Measurements from ENCODE around the gene OR5H2.
"Not testable (repeated sequence)": the region's sequence is repeated elsewhere in the genome, so short reads cannot be mapped to it uniquely, and the experiment has no call there.

OR5H2 gene

DNA sequence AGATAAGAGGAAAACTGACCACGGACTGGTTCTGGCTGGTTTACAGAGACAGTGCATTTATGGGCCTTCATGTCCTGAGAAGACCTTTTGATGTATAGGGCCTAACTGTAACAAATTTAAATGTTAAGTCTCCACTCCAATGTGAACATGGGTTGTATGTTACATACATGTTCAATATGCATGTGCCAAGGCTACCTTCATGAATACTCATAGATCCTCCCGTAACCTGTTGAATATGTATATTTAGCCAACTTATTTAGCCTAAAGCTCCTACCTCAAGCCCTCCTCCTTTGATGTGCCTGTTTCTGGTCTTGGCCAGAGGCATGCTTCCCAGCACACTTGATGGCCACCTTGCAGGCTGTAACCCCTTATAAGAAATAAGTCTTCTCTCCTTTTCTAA is at the start of gene OR5H2:
Gene OR5H2 (plus strand): TSS at position 301 of the 400 bp plus-strand sequence. CDS start 398 bp downstream, outside the sequence.
- DNase-seq = no peak

DNA sequence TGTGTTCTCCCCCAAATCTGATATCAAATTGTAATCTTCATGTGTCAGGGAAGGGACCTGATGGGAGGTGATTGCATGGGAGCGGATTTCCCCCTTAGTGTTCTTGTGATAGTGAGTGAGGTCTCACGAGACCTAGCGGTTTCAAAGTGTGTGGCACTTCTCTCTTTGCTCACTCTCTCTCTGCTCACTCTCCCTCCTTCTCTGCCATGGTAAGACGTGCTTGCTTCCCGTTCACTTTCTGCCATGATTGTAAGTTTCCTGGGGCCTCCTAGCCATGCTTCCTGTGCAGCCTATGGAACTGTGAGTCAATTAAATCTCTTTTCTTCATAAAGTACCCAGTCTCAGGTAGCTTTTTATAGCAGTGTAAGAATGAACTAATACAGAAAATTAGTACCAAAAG is 48.8 kb upstream of the OR5H2 start:
- DNase-seq = no peak

DNA sequence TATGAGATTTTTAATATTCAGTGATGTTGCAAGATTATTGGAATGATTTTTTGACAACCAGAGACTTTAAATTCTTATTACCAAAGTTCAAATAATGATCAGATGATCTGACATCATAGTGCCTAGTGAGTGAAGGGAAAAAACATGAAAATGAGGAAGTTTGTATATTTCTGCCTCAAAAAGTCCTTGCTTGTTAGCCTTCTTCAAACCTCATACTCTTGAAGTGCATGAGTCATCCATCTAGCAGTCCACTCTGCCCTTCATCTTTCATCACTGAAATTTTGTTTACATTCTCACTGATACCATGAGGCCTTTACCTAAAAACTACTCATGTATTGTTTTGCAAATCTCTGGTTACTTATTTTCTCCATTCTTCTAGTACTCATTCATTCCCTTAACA is 42.2 kb upstream of the OR5H2 start:
- no peak for DNase-seq

DNA sequence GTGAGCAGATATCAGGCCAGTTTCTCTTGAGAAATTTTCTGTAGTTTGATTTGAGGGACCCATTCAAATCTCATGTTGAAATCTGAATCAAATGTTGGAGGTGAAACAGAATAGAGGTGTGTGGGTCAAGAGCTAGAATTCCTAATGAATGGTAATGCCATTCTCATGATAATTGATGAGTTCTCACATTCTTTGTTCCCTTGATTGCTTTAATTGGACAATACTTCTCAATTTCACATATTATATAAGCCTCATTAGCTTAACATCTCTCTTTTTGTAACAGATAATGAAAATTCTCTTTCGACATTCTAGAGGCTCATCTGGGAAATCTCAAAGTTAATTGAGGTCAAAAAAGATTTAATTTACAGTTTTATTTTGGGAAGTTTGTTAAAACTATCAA is 40.1 kb upstream of the OR5H2 start:
- no peak for DNase-seq

DNA sequence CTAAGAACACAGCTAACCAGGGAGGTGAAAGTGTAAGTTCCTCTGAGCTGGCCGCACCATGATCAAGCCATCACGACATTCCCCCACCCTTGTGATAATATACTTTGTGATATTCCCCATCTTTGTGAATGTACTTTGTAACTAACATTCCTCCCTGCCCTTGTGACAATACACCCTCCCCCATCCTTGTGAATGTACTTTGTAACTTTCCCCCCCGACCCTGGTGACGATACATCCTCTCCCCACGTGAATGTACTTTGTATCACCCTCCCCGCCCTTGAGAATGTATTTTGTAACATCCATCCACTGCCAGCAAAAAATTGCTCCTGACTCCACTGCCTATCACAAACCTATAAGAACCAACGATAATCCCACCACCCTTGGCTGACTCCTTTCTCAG is 38.5 kb upstream of the OR5H2 start:
- DNase-seq = no peak

DNA sequence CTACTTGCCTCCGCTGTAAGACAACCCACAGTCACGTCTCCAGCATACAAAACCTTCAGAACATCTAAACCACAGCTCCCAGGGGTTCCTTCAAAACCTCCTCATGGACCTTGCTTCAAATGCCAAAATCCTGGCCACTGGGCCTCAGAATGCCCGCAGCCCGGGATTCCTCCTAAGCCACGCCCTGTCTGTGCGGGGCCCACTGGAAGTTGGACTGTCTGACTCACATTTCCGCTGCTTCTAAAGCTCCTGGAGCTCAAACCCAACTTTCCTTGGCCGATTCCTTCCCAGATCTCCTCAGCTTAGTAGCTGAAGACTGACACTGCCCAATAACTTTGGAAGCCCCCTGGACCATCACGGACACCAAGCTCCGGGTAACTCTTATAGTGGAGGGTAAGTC is 36.2 kb upstream of the OR5H2 start:
- DNase-seq = no peak

DNA sequence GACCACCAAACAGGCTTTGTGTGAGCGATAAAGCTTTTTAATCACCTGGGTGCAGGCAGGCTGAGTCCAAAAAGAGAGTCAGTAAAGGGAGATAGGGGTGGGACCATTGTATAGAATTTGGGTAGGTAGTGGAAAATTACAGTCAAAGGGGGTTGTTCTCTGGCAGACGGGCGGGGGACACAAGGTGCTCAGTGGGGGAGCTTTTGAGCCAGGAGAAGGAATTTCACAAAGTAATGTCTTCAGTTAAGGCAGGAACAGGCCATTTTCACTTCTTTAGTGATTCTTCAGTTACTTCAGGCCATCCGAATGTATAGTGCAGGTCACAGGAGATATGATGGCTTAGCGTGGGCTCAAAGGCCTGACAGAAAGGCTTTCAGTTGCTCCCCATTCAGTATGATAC is 26.3 kb upstream of the OR5H2 start:
- DNase-seq = not testable (repeated sequence)

DNA sequence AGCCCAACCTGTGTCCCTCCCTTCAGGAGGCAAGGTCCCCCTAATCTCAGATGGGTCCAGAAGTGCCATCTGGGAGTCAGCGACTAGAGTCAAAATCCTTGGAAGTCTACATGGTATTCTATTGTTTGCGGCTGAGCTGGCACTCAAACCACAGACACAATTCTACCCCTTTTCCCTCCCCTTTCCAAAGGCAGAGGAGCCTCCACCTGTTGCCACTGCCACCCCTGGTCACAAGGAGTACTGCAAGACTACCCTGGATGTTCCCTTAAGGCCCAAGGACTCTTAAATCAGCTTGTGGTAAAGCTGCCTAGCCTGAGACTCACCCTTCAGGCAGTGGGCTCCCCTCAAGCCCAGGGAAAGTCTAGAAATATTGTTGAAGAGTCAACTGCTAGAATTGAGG is 22.6 kb upstream of the OR5H2 start:
- DNase-seq = peak; percentile 3

DNA sequence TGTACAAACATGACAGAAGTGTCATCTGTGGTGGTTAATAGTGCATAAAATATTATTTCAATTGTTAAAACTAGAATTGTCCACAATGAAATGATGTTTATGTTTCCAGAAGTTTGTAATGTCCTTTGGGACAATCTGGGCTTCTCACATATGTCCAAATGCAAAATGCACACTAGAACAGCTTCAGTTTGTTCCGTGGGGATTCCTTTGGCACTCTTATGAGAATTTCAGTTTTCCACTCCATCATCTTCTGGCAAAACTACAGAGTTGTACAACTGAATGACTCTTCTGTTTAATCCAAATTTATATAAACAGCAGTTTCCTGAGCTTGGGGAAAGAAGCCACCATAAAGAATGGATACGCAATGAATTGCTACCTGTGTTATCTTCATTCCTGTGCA is 20.3 kb upstream of the OR5H2 start:
- DNase-seq = no peak

DNA sequence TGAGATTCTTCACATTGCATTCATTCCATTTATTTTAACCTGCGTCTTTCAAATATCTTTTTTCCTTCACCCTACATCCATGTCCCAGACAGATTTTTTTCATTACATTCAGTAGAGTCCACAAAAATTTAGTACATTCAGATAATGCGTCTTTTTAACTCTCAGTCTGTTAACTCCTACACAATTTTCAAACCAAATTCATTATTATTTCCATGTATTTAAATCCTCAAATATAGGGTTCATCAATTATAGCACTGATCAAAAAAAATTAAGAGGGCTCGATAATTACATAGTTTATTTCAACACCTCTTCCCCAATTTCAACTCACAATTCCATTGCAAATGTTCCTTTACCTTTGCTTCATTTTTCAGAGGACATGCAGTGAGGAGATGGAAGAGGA is 18.4 kb upstream of the OR5H2 start, which contains the start of gene OR5H6:
Gene OR5H6 (plus strand): TSS at position 301 of the 400 bp plus-strand sequence. CDS start 89 bp downstream, at position 390.
- DNase-seq = no peak

DNA sequence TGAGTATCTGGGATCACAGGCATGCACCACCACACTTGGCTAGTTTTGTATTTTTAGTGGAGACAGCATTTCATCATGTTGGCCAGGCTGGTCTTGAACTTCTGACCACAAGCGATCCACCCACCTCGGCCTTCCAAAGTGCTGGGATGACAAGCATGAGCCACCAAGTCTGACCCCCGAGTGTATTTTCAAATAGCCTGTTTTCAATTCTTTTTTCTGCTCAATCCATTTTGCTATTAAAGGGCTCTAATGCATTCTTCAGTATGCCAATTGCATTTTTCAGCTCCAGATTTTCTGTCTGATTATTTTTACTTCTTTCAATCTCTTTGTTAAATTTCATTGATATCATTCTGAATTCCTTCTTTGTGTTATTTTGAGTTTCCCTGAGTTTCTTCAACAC is 12.5 kb upstream of the OR5H2 start:
- DNase-seq = no peak

DNA sequence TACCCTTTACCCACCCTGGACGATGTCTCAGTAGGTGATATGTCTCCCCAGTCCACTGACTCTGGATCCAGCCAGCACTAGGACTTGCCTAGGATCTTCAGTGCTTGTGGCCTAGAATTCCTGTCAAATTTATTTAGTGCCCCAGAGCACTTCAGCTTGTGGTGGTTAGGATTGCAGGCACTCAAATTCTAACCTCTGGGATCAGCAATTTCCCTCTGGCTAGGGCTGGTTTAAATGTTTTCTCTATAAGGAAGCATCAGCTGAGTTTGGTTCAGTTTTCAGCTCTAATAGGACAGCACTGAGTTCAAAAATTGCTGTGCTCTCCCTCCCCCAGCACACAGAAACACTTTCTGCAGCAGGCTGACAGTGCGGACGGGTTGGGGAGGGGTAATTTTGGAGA is 10.2 kb upstream of the OR5H2 start:
- no peak for DNase-seq

DNA sequence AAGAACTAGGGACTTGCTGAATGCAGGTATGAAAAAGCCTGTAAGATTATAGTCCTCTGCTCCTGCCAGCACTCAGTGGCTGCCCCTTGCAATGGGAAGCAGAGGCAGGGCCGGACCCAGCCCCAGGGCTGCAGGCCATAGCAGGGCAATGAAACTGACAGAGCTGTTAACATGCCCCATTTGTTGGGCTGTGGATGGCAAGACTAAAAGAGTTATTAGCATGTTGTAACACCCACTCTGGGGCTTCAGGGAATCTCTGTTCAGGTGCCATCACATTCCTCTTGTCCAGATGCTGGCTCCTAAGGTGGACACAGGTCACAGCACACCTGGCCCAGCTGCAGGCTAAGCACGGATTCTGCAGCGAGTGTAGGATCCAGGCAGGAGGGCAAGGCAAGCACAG is 7.4 kb upstream of the OR5H2 start:
- DNase-seq = no peak

DNA sequence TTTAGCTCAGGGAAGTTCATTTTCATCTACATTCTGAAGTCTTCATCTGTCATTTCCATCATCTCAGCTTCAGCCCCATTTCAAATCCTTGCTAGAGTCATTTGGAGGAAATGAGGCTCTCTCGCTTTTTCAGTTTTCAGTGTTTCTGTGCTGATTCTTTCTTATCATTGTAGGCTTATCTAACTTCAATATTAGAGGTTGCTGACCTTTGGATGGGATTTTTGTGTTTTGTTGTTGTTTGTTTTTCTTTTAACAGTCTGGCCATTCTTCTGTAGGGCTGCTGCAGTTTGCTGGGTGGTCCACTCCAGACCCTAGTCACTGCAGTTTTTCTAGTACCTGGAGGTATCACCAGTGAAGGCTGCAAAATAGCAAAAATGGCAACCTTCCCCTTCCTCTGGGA is 8.6 kb downstream of the OR5H2 start:
- DNase-seq = no peak

DNA sequence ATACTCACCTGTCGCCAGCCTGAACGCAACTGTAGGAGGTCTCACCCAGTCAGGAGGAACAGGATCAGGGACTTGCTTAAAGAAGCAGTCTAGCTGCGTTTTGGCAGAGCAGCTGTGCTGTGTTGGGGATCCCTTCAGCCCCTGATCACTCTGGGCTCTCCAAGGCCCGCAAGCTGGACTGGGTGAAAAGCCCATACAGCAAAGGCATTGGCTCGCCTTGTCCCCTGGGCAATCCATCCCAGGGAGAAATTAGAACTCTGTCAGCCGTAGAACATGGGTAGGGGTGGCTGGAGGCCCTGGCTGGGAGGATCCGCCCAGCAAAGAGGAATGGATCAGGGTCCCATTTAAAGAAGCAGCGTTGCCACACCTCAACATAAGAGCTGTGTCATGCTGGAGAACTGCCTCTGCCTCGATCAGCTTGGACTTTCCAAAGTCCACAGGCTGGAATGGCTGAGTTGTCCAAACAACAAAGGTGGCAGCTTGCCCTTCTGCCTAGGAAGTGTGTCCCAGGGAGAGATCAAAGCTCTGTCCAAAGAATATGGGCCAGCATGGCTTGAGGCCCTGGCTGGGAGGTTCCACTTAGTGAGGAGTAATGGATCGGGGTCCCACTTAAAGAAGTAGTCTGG is 9.1 kb downstream of the OR5H2 start:
- no peak for DNase-seq

DNA sequence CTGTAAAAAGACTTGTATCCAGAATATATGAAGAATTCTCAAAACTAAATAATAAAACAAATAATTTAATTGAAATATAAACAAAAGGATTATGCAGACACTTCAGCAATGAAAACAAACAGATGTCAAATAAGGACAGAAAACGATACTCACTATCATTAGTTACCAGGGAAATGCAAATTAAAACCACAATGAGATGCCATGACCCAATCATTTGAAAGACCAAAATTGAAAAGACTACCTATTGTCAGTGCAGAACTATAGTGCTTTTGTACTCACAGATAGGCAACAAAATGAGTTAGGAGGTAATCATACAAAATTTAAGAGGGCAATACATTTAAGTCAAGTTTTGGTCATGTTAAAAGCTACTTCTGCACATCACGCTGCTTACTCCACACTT is 39.8 kb downstream of the OR5H2 start:
- DNase-seq = no peak

DNA sequence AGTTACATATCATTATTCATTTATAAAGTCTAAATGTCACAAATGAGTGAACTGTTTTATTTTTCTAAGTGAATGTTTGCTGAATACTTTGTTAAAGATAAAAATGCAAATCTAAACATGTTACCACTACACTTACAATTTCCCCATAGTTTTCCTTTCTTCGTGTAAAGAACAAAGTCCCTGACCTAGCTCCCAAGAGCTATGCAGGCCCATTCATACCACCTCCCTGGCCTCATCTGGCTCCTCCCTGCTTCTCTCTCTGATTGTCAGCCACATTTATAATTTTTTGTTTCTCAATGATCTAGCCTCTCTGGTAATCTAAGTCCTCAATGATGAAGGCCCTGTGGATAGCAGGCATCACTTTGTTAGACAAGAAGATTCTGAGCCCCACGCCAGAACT is 40.4 kb downstream of the OR5H2 start:
- no peak for DNase-seq

DNA sequence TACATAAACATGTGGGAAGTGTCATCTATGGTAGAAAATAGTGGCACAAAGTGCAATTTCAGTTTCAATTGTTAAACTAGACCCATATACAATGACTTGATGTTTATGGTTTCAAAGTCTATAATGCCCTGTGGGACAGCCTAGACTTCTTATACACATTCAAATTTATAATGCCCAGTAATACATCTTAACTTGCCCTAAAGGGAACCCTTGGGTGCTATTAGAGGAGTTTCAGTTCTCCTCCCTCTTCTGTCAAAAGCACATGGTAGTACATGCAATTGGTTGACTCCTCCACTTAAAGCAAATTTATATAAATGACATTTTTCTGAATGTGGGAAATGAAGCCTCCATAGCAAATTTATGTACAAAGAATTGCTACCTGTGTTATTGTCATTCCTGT is 41.1 kb downstream of the OR5H2 start:
- no peak for DNase-seq

DNA sequence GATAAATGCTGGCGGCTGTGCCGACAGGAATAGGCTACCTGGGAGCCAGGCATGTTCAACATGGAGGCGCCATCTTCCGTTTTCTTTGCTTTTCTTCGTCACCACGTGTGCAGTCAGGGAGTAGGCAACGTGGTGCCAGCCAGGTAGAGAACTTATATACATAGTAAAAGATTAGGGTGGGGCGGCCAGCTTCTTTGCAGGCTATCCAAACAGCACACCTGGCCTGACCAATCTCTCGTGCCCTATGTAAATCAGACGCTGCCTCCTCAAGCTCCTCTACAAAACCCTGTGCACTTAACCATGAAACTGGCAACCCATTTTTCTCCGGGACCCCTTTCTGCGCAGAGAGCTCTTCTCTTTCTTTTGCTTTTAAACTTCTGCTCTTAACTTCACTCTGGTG is 42.8 kb downstream of the OR5H2 start:
- DNase-seq = peak; percentile 10

DNA sequence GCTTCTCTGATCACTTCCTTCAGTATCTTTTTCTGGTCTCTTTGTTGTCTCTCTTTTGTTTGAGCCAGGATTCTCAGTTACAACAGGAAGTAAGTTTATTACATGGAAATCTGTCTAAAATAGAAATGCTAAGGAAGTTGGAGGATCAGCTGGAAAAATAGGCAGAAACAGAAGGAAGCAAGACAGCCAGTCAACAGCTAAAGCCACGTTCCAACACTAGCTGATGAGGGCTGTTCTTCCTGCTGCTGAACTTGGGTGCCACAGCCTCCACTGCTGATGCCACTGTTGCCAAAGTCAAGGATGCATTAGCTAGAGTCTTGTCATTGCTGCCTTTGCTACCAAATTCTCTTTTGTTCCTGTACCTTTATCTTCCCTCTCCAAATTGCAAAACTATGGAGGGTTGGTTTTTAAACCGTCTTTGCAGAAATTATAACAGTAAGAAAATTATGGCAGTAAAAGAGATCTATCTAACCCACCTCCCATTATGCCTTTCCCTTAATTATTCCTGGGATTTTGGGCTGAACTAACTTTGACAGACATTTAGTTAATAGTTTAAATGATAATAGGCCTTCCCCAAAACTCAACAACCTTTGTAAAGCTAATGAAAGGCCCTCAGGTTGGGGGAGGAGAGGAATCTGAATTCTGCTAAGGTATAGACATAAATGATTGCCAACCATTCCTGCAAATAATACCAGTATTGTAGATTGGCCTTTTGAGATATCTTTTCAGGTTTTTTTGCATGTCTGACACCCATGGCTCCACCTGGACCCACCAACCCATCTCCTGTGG is 44.0 kb downstream of the OR5H2 start:
- no peak for DNase-seq

DNA sequence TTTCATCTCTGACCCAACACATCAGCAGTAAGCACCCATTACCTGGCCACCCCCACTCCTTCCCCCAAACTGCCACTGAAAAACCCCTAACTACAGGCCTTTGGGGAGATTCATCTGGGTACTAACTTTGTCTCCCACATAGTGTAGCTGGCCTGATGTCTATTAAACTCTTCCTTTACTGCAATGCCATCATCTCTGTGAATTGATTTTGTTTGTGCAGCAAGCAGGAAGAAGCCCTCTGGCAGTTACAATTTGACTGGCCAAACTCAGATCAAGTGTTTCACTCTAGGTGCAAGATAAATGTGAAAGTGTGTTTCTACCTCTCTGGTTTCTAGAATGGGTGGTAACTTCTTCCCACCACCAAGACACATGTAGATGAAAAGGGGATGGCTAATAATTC is 44.6 kb downstream of the OR5H2 start:
- DNase-seq = no peak

DNA sequence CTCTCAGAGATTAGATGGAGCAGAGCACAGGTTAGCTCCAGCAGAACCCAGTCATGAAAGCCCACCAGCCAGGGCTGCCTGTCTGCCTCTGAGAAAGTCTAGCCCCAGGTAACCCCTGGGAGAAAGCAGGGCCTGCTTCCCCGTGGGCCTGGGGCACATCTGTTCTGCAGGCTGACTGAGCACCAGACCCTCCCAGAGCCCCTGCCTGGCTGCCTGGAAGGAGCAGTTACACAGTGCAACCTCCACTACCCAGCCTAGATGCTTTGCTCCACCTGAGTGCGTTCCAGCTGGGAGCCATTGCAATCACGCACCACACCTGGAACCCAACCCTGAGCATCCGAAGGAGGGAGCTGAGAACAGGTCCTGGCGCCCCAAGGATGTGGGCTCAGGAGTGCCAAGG is 46.6 kb downstream of the OR5H2 start:
- DNase-seq = no peak

DNA sequence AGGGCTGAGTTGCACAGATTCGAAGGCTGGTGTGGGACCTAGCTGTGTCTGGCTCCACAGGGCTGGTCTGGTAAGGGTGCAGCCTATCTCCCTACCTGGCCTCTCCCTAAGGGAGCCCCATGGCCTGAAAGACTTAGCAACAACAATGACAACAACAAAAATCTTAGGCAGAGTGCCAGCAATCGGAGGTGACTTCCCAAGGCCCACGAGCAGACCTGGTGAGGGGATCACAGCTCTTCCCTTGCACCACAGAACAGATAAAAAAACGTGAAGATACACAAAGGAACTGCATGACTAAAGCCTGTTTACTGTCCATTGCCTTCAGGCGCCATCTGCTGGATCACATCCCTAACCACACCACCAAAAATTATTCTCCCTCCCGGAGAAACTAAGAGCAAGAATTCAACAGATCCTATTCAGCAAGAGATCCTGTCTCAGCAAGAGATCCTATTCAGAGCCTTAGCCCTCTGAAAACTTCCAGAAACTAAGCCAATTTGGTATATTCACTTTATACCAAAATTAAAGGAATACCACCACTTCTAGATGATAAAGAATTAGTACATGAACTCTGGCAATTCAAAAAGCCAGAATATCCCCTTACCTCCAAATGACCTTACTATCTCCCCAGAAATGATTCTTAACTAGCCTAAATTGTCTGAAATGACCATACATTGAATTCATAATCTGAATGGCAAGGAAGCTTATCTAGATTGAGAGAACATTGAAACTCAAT is 47.3 kb downstream of the OR5H2 start:
- peak; percentile 38 for DNase-seq

DNA sequence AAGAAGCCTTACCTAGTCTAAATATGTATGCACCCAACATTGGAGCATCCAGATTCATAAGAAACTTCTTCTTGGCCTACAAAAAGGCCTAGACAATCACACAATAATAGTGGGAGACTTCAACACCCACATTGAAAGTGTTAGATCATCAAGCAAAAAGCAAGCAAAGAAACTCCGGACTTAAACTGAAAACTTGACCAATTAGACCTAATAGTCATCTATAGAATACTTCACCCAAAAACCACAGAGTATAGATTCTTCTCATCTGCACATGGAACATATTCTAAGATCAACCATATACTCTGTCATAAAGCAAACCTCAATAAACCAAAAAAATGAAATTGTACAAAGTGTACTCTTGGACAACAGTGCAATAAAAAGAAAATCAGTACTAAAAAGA is 49.0 kb downstream of the OR5H2 start:
- no peak for DNase-seq
